GM13976 (cell line): ENCODE data around the gene RAB36.

ENCODE experiments used
- DNase-seq: peaks from one replicate; pipeline ENCODE4 v3.0.0; 2012; ENCODE audit warnings: low spot score
- in situ Hi-C: fragments of 300-500 bp; cut with MboI; formaldehyde crosslinking; loops from one replicate; pipeline ENCODE4 v1.12.0; 2022; ENCODE audit warnings: low sequenced_read_pairs, mixed read lengths, inconsistent platforms; ENCODE audit not compliant: unreplicated experiment
- TF ChIP-seq, protein P1 (sequence below): IDR thresholded peaks from 2 replicates; pipeline ENCODE4 v1.5.1; 2012; ENCODE audit warnings: borderline replicate concordance, mild to moderate bottlenecking; ENCODE audit not compliant: insufficient read depth; ENCODE audit errors: extremely low read depth, missing control alignments, control extremely low read depth

Gene RAB36

DNA sequence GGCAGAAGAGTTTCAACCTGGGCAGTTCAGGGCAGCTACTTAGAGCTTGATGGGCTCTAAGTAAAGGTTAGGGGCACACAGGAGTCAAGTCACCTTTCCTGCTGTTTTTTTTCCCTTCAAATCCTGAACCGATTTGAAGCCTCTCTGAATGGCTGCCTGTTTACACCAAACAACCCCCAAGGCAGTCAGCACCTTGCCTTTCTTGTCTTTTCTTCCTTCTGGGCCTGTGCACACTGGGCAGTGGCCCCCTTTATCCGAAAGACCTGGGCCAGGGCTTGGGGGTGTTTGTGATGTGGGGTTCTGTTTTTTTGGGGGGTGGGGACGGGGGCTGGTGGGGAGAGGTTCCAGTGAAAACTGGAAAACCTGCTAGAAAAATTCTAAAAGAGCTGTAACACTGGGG lies 7.8 kb upstream of the RAB36 start:
- TF ChIP-seq, protein P1, sequence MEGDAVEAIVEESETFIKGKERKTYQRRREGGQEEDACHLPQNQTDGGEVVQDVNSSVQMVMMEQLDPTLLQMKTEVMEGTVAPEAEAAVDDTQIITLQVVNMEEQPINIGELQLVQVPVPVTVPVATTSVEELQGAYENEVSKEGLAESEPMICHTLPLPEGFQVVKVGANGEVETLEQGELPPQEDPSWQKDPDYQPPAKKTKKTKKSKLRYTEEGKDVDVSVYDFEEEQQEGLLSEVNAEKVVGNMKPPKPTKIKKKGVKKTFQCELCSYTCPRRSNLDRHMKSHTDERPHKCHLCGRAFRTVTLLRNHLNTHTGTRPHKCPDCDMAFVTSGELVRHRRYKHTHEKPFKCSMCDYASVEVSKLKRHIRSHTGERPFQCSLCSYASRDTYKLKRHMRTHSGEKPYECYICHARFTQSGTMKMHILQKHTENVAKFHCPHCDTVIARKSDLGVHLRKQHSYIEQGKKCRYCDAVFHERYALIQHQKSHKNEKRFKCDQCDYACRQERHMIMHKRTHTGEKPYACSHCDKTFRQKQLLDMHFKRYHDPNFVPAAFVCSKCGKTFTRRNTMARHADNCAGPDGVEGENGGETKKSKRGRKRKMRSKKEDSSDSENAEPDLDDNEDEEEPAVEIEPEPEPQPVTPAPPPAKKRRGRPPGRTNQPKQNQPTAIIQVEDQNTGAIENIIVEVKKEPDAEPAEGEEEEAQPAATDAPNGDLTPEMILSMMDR: no peak
- no peak for DNase-seq
- in situ Hi-C loops: loop anchor here (10.0 kb wide), 1 partner anchor 363 kb away; no protein-coding TSS in a partner anchor

DNA sequence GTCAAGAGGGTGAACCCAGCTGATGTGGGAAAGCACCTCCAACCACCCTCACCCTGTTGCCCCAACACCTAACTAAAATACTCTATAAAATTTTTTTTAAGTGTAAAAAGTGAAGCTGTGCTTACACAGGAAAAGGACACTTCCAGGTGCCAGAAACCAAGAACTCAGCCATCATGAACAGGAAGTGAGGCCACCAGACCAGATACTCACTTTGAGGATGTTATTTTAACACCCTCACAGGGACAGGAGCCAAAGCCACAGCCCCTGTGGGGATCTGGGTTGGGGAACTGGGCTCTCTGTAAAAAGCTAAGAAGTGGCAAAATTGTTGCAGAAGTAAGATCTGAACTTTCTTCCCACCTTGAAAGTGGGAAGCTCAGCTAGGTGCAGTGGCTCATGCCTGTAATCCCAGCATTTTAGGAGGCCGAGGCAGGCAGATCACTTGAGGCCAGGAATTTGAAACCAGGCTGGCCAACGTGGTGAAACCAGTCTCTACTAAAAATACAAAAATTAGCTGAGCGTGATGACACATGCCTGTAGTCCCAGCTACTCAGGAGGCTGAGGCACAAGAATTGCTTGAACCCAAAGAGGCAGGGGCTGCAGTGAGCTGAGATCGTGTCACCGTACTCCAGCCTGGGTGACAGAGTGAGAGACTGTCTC lies 7.2 kb upstream of the RAB36 start:
- TF ChIP-seq, protein P1: no peak
- in situ Hi-C loops: loop anchor here (10.0 kb wide), 1 partner anchor 363 kb away; no protein-coding TSS in a partner anchor
- DNase-seq: peak; percentile 69

- no peak for DNase-seq
- TF ChIP-seq, protein P1: no peak
- in situ Hi-C loops: loop anchor here (10.0 kb wide), 1 partner anchor 364 kb away; no protein-coding TSS in a partner anchor
These were observed 6.5 kb upstream of the RAB36 start for GRCh38 chr22:23138584-23139435.

- TF ChIP-seq, protein P1: no peak
- no peak for DNase-seq
- in situ Hi-C loops: no loop called here
These were observed 4.9 kb upstream of the RAB36 start for GRCh38 chr22:23140385-23140784.

- TF ChIP-seq, protein P1: no peak
- no peak for DNase-seq
- in situ Hi-C loops: no loop called here
These were observed 2.7 kb upstream of the RAB36 start for GRCh38 chr22:23142546-23143105.

DNA sequence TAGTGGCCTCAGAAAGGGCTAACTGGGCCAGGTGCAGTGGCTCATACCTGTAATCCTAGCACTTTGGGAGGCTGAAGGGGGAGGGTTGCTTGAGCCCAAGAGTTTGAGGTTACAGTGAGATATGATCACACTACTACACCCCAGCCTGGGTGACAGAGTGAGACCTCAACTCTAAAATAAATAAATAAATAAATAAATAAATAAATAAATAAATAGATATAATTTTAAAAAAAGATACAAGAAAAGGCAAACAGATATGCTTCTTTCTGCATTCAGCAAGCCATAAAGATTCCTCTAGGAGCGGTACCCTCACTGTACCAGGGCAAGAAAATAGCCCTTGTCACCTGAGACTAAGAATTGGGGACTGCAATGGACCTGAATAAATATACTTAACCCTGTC lies 2.2 kb upstream of the RAB36 start:
- DNase-seq: no peak
- in situ Hi-C loops: no loop called here
- TF ChIP-seq, protein P1: no peak
